Peyer's patch (tissue), 4 donors: ENCODE measurements around the gene SH2D5. TPM values are rescaled to one million over a fixed set of nuclear protein-coding genes. Genes with fewer than 3 reads are reported as not detected.

ENCODE experiments used
- DNase-seq, 3 donors: peaks; one replicate each; pipeline ENCODE4 v3.0.0-alpha.2; 2017 to 2019
- H3K27ac ChIP-seq, 4 donors: fragments of 200-600 bp; sonication (generic); one replicate each; pipeline ENCODE4 v1.5.1; 2016 to 2019
- H3K27me3 ChIP-seq, 2 donors: fragments of 200-600 bp; sonication (generic); one replicate each; pipeline ENCODE4 v1.5.1; 2019
- H3K36me3 ChIP-seq, 3 donors: fragments of 200-600 bp; sonication (generic); one replicate each; pipeline ENCODE4 v1.5.1; 2016 to 2019
- H3K4me1 ChIP-seq, 4 donors: fragments of 200-600 bp; sonication (generic); one replicate each; pipeline ENCODE4 v1.5.1; 2016 to 2019
- H3K4me3 ChIP-seq, 4 donors: fragments of 200-600 bp; sonication (generic); 1 replicate in 3 of 4; 2 replicates in 1 of 4; pipeline ENCODE4 v1.5.1; 2016 to 2019; ENCODE audit warnings: mild to moderate bottlenecking in 1 of 4
- H3K9me3 ChIP-seq, 4 donors: fragments of 200-600 bp; sonication (generic); one replicate each; pipeline ENCODE4 v1.5.1; 2016 to 2019; ENCODE audit warnings: mild to moderate bottlenecking in 1 of 4
- POLR2A ChIP-seq, 2 donors: fragments of 450-650 bp; IDR thresholded peaks; one replicate each; pipeline ENCODE4 v1.5.1; 2017; ENCODE audit warnings: antibody characterized with exemption in 2 of 2, mild to moderate bottlenecking in 2 of 2, moderate library complexity in 2 of 2
- total RNA-seq, 4 donors: library from RNA; depleted of rRNA; stranded (reverse); fragments of >200 nt; gene quantifications; one replicate each; pipeline ENCODE4 v1.1.0, GENCODE V29; 2016
- TF ChIP-seq, protein P1 (sequence below), 6 experiments: fragments of 450-650 bp in 4 of 6; fragments of 200-600 bp in 2 of 6; sonication (generic) in 1 of 6; IDR thresholded peaks; one replicate each; pipeline ENCODE4 v1.5.1; 2017 to 2019; ENCODE audit warnings: antibody characterized with exemption in 6 of 6, mild to moderate bottlenecking in 3 of 6, moderate library complexity in 1 of 6

SH2D5 gene
- total RNA-seq, 4 donors from 2014 or later: not detected

DNA sequence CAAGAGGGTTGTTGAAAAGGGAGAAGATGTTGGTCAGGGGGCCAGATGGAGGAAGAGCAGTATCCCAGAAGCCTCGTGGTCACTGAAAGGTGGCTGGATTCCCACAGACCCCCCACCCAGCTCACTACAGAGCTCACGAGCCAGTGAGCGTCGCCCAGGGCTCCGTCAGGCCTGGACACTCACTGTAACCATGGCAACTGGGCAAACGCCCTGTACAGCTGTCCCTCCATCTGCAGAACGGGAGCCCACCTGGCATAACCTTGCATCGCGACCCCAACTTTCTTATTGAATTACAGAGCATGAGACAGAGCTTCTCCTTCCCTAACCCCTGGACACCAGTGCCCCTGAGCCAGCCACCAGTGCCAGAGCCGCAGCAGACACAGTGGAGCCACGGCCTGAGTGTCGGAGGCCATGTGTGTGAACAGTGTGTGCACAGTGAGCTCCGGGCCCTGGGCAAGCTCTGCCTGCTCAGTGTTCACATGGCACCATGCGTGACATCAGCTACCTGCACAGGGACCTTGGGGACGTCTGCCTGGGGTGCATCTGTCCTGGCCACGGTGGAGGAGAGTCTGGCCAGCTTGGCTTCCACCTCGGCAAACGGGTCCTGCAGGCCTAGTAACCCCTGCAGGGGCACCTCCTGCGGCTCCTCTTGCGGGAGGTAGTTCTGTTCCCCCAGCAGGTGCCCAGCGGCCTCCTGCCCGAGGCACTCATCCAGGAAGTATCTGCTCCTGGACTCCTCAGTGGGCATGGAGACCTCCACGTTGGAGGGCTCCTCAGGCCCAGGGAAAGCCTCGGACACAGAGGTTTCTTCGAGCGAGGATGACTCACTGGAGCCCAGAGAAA, 45.4 kb downstream of the SH2D5 start:
- H3K27me3 ChIP-seq: no peaks in the 10 kb centered on the region
- DNase-seq: no peak
- H3K4me1 ChIP-seq: no peaks in the 10 kb centered on the region
- H3K9me3 ChIP-seq: no peaks in the 10 kb centered on the region
- no peaks in the 10 kb centered on the region for H3K36me3 ChIP-seq
- H3K27ac ChIP-seq: no peak overlapping the region
- no peak overlapping the region for H3K4me3 ChIP-seq
- TF ChIP-seq POLR2A (IDR thresholded peaks at IDR 0.05): no peak
- TF ChIP-seq, protein P1, sequence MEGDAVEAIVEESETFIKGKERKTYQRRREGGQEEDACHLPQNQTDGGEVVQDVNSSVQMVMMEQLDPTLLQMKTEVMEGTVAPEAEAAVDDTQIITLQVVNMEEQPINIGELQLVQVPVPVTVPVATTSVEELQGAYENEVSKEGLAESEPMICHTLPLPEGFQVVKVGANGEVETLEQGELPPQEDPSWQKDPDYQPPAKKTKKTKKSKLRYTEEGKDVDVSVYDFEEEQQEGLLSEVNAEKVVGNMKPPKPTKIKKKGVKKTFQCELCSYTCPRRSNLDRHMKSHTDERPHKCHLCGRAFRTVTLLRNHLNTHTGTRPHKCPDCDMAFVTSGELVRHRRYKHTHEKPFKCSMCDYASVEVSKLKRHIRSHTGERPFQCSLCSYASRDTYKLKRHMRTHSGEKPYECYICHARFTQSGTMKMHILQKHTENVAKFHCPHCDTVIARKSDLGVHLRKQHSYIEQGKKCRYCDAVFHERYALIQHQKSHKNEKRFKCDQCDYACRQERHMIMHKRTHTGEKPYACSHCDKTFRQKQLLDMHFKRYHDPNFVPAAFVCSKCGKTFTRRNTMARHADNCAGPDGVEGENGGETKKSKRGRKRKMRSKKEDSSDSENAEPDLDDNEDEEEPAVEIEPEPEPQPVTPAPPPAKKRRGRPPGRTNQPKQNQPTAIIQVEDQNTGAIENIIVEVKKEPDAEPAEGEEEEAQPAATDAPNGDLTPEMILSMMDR (IDR thresholded peaks at IDR 0.05): no peak

DNA sequence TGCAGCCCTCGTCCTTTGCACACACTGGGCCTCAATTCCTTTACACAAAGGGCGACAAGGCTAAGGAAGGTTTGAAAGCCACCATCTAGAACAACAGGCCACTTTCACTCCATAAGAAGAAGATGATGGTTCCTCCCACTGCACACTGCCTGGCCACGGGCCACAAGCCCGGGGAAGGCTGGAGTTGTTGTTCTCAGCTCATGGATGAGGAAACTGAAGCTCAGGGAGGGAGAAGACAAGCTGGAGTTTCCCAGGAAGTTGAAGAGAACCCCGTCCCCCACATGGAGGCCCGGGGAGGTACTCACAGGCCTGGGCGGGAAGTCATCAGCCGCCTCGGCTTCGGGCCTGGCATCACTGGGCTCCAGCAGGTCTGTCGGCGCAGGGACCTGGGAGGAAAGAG, 46.8 kb downstream of the SH2D5 start:
- H3K27me3 ChIP-seq: no peaks in the 10 kb centered on the region
- H3K9me3 ChIP-seq: no peaks in the 10 kb centered on the region
- no peaks in the 10 kb centered on the region for H3K4me1 ChIP-seq
- no peak for DNase-seq
- peak overlapping the region in 3 of 4 donors; percentile 17 to 76 (median 50) for H3K27ac ChIP-seq
- TF ChIP-seq POLR2A (IDR thresholded peaks at IDR 0.05): no peak
- TF ChIP-seq, protein P1 (IDR thresholded peaks at IDR 0.05): no peak
- H3K36me3 ChIP-seq: no peaks in the 10 kb centered on the region
- no peak overlapping the region for H3K4me3 ChIP-seq

DNA sequence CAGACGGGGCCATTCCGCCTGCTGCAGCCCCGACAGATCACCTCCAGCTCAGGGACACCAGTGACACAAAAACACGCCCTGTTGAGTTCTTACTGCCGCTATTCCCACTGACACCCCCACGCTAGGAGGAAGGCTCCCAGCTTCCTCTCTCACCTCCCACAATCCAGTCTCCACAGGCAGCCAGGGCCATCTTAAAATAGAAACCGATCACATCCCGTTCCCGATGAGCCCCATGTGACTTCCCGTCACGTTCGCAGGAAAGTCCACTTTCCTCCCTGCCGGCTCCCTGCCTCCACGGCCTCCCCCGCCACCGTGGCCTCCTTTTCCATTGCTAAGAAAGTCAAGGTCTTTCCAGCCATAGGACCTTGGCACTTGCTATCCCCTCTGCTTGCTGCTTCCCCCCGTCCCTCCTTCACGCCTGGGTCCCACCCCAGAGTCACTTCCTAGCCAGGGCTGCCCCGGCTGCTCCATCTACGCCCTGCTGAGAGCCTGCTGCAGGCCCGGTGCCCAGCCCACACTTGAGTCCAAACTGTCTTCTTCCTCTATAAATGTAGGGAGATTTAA, 47.3 kb downstream of the SH2D5 start:
- H3K27ac ChIP-seq: peak overlapping the region; percentile 17 to 76 (median 42)
- H3K36me3 ChIP-seq: no peaks in the 10 kb centered on the region
- DNase-seq: no peak
- no peaks in the 10 kb centered on the region for H3K9me3 ChIP-seq
- H3K4me1 ChIP-seq: no peaks in the 10 kb centered on the region
- TF ChIP-seq POLR2A (IDR thresholded peaks at IDR 0.05): no peak
- TF ChIP-seq, protein P1 (IDR thresholded peaks at IDR 0.05): no peak
- no peaks in the 10 kb centered on the region for H3K27me3 ChIP-seq
- H3K4me3 ChIP-seq: peak overlapping the region in 1 of 4 donors; percentile 21

DNA sequence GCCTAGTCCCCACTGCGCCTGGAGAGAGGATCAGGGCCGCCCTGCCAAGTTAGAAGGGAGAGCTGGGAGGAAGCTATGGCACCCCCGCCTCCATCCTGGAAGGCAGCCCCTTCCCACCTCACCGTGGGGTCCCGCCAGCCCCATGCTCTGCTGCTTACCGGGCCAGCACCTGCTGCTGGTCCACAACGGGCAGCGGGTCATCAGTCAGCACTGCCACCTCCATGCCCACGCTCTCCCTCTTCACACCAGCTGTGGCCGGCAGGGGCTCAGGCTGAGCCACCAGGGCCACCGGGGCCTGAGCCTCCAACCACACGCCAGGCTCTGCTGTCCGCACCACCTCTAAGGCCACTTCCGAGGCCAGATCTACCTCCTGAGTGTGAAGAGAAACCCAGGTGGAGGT, 47.9 kb downstream of the SH2D5 start:
- TF ChIP-seq, protein P1 (IDR thresholded peaks at IDR 0.05): no peak
- no peak for TF ChIP-seq POLR2A (IDR thresholded peaks at IDR 0.05)
- Histone ChIP-seq H3K27me3 (no peaks in the 10 kb centered on the region), H3K9me3 (no peaks in the 10 kb centered on the region), H3K36me3 (no peaks in the 10 kb centered on the region), H3K27ac (peak overlapping the region in 3 of 4 donors; percentile 34 to 76 (median 50)), H3K4me3 (peak overlapping the region in 1 of 4 donors; percentile 21), H3K4me1 (no peaks in the 10 kb centered on the region)
- DNase-seq: peak in 1 of 3 donors; percentile 41

DNA sequence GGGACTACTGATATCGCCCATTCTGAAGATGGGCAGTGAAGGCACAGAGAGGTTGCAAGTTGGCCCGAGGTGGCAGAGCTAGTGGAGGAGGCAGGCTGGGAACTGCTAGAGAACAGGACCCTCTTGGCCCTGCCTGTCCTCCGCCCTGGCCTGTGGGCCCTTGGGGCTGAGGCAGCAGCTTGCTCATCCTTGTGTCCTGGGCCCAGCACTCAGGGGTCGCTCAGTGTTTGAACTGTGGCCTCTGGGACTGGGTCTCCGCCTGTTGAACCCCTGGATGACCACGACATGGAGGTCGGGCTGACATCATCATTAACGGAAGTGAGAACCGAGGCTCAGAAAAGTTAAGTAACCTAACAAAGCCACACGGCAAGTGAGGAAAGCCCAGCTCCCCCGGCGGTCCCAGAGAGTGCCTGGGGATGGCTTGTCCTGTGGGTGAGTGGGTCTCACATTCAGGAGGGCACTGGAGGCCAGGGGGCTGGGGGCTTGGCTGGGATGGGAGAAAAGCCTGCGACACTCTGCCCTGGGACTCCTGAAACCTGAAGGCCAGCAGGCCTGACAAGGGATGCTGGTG, 48.4 kb downstream of the SH2D5 start:
- Histone ChIP-seq H3K27ac (peak overlapping the region in 2 of 4 donors; percentile 34 to 76), H3K4me3 (peak overlapping the region in 1 of 4 donors; percentile 21), H3K27me3 (no peaks in the 10 kb centered on the region), H3K36me3 (no peaks in the 10 kb centered on the region), H3K9me3 (no peaks in the 10 kb centered on the region), H3K4me1 (peaks cover 0 to 2% (median 0%) of the 10 kb centered on the region in 4 donors)
- DNase-seq: peak in 1 of 3 donors; percentile 23
- TF ChIP-seq, protein P1 (IDR thresholded peaks at IDR 0.05): no peak
- TF ChIP-seq POLR2A (IDR thresholded peaks at IDR 0.05): no peak
